Spleen (tissue), 7 donors: Measurements from ENCODE around the gene TBCD.

Experiments used
- POLR2A ChIP-seq, 3 donors: fragments of 450-650 bp; IDR thresholded peaks; one replicate each; pipeline ENCODE4 v1.5.1; 2017; ENCODE audit warnings: antibody characterized with exemption in 3 of 3, mild to moderate bottlenecking in 1 of 3
- POLR2AphosphoS5 ChIP-seq, 3 donors: sonication (generic); formaldehyde crosslinking; IDR thresholded peaks; one replicate each; pipeline ENCODE4 v1.5.1; 2017; ENCODE audit warnings: antibody characterized with exemption in 3 of 3
- TF ChIP-seq, protein P1 (sequence below), 11 experiments: fragments of 200-600 bp in 7 of 11; fragments of 450-650 bp in 4 of 11; sonication (generic) in 4 of 11; IDR thresholded peaks in 8 of 11; conservative IDR thresholded peaks in 3 of 11; 1 replicate in 7 of 11; 2 replicates in 4 of 11; pipeline versions ENCODE4 v1.4.0 to v1.8.0; 2016 to 2021; ENCODE audit warnings: antibody characterized with exemption in 11 of 11, inconsistent platforms in 4 of 11, mild to moderate bottlenecking in 1 of 11
- donor health status: DM: no; HTN: no; CAD: no; lungs with moderate emphysema.
- donor health status: DM: no; HTN: no; CAD: no.
- donor health status: DM: no; HTN: no; CAD: no.

DNA sequence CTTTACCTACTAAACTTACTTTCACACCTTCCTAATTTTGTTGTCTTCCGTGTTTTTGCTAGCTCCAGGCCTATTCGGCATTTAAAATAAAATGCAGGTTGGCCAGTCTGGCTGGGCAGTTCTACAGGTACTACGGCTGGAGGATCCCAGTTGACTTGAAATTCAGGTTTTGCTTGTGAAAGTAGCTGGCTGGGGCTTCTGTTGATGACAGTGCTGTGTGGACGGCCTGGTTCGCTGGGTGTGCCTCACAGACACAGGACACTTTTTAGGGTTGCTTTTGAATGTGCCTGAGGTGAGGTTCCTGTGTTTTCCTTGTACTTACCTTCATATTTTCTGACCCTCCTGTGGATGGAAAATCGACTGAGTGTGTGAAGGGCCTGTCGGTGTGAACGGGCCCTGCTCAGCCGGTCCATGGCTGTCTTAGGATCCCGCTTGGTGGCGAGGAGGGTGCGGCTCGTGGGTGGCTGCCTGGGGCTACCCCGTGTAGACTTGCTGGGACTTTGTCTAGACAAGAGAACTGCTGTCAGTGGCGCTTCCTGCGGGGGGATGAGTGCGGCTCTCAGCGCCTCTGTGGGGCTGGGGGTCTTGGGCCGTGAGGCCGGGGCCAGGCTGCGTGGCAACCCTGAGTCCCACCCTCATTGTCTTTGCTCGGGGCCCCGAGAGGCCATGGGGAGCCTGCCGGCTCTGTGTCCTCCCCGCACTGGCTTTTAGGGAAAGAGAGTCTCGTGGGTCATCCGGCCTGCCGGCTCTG is 106.7 kb downstream of the TBCD start:
- TF ChIP-seq POLR2A (IDR thresholded peaks at IDR 0.05): no peak
- TF ChIP-seq, protein P1, sequence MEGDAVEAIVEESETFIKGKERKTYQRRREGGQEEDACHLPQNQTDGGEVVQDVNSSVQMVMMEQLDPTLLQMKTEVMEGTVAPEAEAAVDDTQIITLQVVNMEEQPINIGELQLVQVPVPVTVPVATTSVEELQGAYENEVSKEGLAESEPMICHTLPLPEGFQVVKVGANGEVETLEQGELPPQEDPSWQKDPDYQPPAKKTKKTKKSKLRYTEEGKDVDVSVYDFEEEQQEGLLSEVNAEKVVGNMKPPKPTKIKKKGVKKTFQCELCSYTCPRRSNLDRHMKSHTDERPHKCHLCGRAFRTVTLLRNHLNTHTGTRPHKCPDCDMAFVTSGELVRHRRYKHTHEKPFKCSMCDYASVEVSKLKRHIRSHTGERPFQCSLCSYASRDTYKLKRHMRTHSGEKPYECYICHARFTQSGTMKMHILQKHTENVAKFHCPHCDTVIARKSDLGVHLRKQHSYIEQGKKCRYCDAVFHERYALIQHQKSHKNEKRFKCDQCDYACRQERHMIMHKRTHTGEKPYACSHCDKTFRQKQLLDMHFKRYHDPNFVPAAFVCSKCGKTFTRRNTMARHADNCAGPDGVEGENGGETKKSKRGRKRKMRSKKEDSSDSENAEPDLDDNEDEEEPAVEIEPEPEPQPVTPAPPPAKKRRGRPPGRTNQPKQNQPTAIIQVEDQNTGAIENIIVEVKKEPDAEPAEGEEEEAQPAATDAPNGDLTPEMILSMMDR (IDR thresholded peaks at IDR 0.05 in 8 of 11, conservative IDR thresholded peaks at IDR 0.05 in 3 of 11): no peak
- TF ChIP-seq POLR2AphosphoS5 (IDR thresholded peaks at IDR 0.05): peak in 1 of 3 donors; percentile 6
